GM10266 (cell line): ENCODE data around the gene BATF2.
"Not testable (repeated sequence)": the region's sequence is repeated elsewhere in the genome, so short reads cannot be mapped to it uniquely, and the experiment has no call there.

ENCODE experiments used
- DNase-seq: peaks from one replicate; pipeline ENCODE4 v3.0.0; 2012; ENCODE audit errors: extremely low spot score
- CTCF ChIP-seq: IDR thresholded peaks from 2 replicates; pipeline ENCODE4 v1.5.1; 2012; ENCODE audit warnings: mild to moderate bottlenecking, low read depth; ENCODE audit not compliant: control insufficient read depth, insufficient read depth; ENCODE audit errors: missing control alignments

The BATF2 gene

GRCh38 chr11:65040520-65040846, 43.7 kb upstream of the BATF2 start:
- no peak for TF ChIP-seq CTCF

DNA sequence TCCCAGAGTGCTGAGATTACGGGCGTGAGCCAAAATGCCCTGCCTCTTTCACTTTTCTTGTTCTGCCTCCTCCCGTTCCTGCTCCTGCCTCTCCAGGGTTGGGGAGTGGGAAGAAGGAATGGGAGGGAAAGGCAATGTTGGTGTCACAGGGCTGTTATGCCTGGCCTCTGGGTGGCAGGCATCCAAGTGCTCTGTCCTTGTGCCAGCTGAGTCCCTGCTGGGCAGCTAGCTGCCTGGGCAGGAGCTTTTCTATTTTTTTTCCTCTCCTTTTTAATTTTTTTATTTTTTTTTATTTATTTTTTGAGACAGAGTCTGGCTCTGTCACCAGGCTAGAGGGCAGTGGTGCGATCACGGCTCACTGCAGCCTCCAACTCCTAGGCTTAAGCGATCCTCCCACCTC, 40.2 kb upstream of the BATF2 start:
- no peak for DNase-seq
- no peak for TF ChIP-seq CTCF

More at GRCh38 chr11:65040520-65040846, 43.7 kb upstream of the BATF2 start:
- no peak for DNase-seq

DNA sequence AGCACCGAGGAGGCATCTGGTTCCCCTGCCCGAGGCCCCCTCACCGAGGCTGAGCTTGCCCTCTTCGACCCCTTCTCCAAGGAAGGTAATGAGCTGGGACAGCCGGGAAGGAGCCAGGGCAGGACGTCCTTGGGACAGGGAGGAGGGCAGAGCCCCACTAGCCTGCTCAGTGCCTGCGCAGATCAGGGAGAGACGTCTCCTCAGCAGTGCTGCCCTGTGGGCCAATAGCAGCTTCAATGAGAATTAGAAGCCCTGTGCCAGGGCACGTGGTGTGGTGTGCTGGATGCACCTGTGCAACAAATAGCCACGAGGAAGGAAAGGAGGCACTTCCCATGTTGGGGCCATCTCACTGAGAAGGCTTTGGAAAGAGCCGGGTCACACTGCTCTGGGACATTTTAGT, 38.8 kb upstream of the BATF2 start:
- no peak for TF ChIP-seq CTCF
- DNase-seq = no peak

DNA sequence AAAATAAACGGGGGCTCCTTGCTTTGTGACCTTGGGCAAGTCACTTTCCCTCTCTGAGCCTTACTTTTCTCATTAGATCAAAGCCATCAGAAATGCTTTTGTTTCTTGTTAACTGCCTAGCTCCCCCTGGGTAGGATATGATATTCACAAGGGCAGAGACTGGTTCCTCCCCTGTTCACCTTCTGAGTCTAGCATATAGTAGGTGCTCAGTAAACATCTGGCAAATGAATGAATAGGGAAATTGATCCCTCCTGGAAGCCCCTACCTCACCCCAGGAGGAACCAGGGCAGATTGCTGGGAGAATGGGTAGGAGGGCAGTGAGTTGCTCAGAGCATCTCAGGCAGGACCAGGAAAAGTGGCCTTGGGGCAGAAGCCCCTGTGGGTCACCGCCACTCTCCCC, 37.7 kb upstream of the BATF2 start:
- no peak for DNase-seq
- TF ChIP-seq CTCF = no peak

- TF ChIP-seq CTCF = no peak
- DNase-seq = no peak
Measured at GRCh38 chr11:65032216-65032615, 35.4 kb upstream of the BATF2 start.

GRCh38 chr11:65027213-65028067, 30.7 kb upstream of the BATF2 start, which contains the start of gene SNX15:
SNX15 (plus strand) TSS chr11:65027439; CDS start chr11:65027538, 99 bp downstream.
- peak; percentile 94 for DNase-seq

DNA sequence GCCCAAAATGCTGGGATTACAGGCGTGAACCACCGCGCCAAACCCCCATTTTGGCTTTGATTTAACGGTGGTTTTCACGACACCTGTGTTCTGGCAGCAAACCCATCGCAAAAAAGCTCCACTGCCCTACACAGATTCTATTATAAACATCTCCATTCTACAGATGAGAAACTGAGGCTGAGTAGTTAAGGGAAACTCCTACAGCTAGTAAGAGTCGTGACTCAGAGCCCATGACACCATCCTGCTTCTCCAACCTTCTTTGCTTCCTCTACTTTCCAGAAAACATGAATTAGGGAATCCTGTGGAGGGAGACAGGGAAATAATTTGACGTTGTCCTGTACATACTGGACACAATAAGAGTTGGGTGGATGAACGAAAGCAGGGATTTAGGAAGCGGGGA, 30.0 kb upstream of the BATF2 start:
- no peak for DNase-seq

More at GRCh38 chr11:65027213-65028067, 30.7 kb upstream of the BATF2 start, which contains the start of gene SNX15:
- peak; percentile 42 for TF ChIP-seq CTCF

GRCh38 chr11:65023502-65023901, 26.7 kb upstream of the BATF2 start:
- not testable (repeated sequence) for DNase-seq

More for the DNA sequence above, 30.0 kb upstream of the BATF2 start:
- no peak for TF ChIP-seq CTCF
